ENCODE data around the gene OSBPL3.

DNA sequence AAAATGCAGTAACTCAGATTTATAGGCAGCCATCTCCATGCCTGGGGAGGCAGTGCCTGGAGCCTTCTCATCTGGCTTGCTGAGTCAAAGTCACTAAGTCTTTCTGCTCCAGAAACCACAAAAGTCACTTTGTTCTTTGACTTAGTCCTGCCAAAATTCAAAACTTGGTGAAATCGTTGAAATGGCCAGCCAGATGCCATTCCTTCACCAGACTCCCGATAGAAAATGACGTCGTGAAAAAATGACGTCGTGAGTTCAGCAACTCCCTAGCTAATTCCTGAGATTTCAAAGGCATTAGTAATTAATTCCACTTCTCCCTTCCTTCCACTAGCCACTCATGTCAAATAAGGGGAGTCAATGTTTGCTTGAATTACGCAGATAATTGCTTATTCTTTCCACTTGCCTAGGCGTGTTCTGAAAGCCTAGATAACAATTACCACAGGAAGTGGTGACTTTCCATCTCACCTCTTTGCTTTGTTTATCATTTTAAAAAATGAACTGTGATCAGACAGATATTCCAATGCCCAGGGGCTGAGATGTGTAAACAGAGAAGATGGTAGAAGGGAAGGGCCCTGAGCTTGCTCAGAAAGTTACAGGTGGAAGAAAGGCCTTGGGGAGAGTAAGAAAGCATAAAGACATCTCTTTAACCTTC is 48.5 kb upstream of the OSBPL3 start:
- TF ChIP-seq POLR2A (IDR thresholded peaks at IDR 0.05): no peak
- TF ChIP-seq, protein P1, sequence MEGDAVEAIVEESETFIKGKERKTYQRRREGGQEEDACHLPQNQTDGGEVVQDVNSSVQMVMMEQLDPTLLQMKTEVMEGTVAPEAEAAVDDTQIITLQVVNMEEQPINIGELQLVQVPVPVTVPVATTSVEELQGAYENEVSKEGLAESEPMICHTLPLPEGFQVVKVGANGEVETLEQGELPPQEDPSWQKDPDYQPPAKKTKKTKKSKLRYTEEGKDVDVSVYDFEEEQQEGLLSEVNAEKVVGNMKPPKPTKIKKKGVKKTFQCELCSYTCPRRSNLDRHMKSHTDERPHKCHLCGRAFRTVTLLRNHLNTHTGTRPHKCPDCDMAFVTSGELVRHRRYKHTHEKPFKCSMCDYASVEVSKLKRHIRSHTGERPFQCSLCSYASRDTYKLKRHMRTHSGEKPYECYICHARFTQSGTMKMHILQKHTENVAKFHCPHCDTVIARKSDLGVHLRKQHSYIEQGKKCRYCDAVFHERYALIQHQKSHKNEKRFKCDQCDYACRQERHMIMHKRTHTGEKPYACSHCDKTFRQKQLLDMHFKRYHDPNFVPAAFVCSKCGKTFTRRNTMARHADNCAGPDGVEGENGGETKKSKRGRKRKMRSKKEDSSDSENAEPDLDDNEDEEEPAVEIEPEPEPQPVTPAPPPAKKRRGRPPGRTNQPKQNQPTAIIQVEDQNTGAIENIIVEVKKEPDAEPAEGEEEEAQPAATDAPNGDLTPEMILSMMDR (IDR thresholded peaks at IDR 0.05): no peak
- no peak for TF ChIP-seq POLR2AphosphoS5 (IDR thresholded peaks at IDR 0.05; ENCODE audit: insufficient read depth in 1 of 2, low read depth in 1 of 2)
